Ovary (tissue), 10 donors: ENCODE measurements around the gene MBP. TPM values are rescaled to one million over a fixed set of nuclear protein-coding genes. Genes with fewer than 3 reads are reported as not detected.

Experiments
- DNase-seq, 5 donors: peaks; one replicate each; pipeline ENCODE4 v3.0.0-alpha.2; 2019 to 2020
- H3K27ac ChIP-seq, 2 donors: fragments of 200-600 bp; one replicate each; pipeline versions ENCODE4 v1.5.1 to v1.8.0; 2019 to 2022
- H3K27me3 ChIP-seq: fragments of 200-600 bp; one replicate; pipeline ENCODE4 v1.8.0; 2022
- H3K36me3 ChIP-seq: fragments of 200-600 bp; sonication (generic); one replicate; pipeline ENCODE4 v1.5.1; 2019
- H3K4me1 ChIP-seq: one replicate; pipeline ENCODE4 v1.8.1; 2013; ENCODE audit warnings: mild to moderate bottlenecking, moderate library complexity; ENCODE audit not compliant: insufficient read depth
- H3K4me3 ChIP-seq: fragments of 200-600 bp; sonication (generic); one replicate; pipeline ENCODE4 v1.5.1; 2017
- H3K9me3 ChIP-seq, 2 donors: fragments of 200-600 bp in 1 of 2; sonication (generic) in 1 of 2; one replicate each; pipeline versions ENCODE4 v1.5.1 to v1.8.1; 2013 to 2019; ENCODE audit warnings: mild to moderate bottlenecking in 1 of 2, moderate library complexity in 1 of 2
- CTCF ChIP-seq, 3 donors: fragments of 450-650 bp in 2 of 3; fragments of 200-600 bp in 1 of 3; IDR thresholded peaks; one replicate each; pipeline versions ENCODE4 v1.5.1 to v1.8.0; 2016 to 2022; ENCODE audit warnings: antibody characterized with exemption in 3 of 3, mild to moderate bottlenecking in 1 of 3
- EP300 ChIP-seq: sonication (generic); formaldehyde crosslinking; IDR thresholded peaks from one replicate; pipeline ENCODE4 v1.6.1; 2017; ENCODE audit warnings: antibody characterized with exemption
- POLR2A ChIP-seq: fragments of 450-650 bp; IDR thresholded peaks from one replicate; pipeline ENCODE4 v1.6.1; 2017; ENCODE audit warnings: antibody characterized with exemption, mild to moderate bottlenecking, moderate library complexity
- WGBS, 3 donors: extraction: QIAGEN DNeasy Blood & Tissue Kit in 1 of 3; methylation state at CpG; one replicate each; pipeline versions ENCODE4 v1.1.5 to v1.1.7; 2013 to 2017; 5-methylcytosine and 5-hydroxymethylcytosine counted together
- intact Hi-C, 4 donors: fragments of 100-400 bp; cut with DNase I; formaldehyde crosslinking; loops; one replicate each; pipeline versions ENCODE4 v1.11.0 to v1.15.1; 2022 to 2023
- long read RNA-seq, 3 donors: library from polyadenylated mRNA in 2 of 3; unstranded in 2 of 3; transcript quantifications; one replicate each; pipeline ENCODE4 v2.0.0 and lab custom pipeline, GENCODE V29; 2021 to 2026
- polyA plus RNA-seq, 2 donors: library from polyadenylated mRNA; stranded (reverse); fragments of 200-250 nt in 1 of 2; fragments of 350-450 nt in 1 of 2; fragmentation: Illumina TruSeq in 1 of 2; extraction: RNeasy Lipid Tissue Mini Kit (QIAGEN cat#74804) in 1 of 2; gene quantifications; one replicate each; pipeline ENCODE4 v1.2.3, GENCODE V29; 2013 to 2014
- total RNA-seq, 7 donors: library from RNA; depleted of rRNA in 2 of 7; stranded (reverse); fragments of >200 nt in 2 of 7; fragmentation: NEBNext Ultra II Directional in 3 of 7; extraction: Animal tissue kit (Norgen Biotek cat#: 25700) in 3 of 7; gene quantifications; one replicate each; pipeline versions ENCODE4 v1.1.0 to v1.2.4, GENCODE V29; 2016 to 2023
- donor health status: DM: no; HTN: no; CAD: no; lungs with moderate emphysema.
- donor health status: DM: no; HTN: no; CAD: no.
- donor health status: Bipolar disorder and iron deficiency.
- donor health status: DM: yes; HTN: yes; CAD: no.
- donor health status: DM: no; HTN: no; CAD: no.
- donor health status: DM: yes; HTN: yes; CAD: no.

Gene MBP
- 10 to 100 TPM; 19.9 to 38.2 (median 24.2) TPM for total RNA-seq
- 10 to 100 TPM in 1 of 2 donors, 1 to 10 TPM in 1; 7.1 to 21.6 TPM for polyA plus RNA-seq
- long read RNA-seq, donor 1, full-length matches to known transcripts, result 55 of 75 reads
- long read RNA-seq, donor 1, partial matches to known transcripts, result 2 of 75 reads
- long read RNA-seq, donor 1, other reads (novel, unspliced or antisense), result 18 of 75 reads
- long read RNA-seq, donor 2, full-length matches to known transcripts, result 2 of 2 reads
- long read RNA-seq, donor 2, partial matches to known transcripts, result 0 of 2 reads
- long read RNA-seq, donor 2, other reads (novel, unspliced or antisense), result 0 of 2 reads
- long read RNA-seq, donor 3, full-length matches to known transcripts, result 12 of 21 reads
- long read RNA-seq, donor 3, partial matches to known transcripts, result 1 of 21 reads
- long read RNA-seq, donor 3, other reads (novel, unspliced or antisense), result 8 of 21 reads

- peak; percentile 67 to 77 (median 71) for DNase-seq
- no peak for TF ChIP-seq CTCF (IDR thresholded peaks at IDR 0.05)
- no peak for TF ChIP-seq EP300
- TF ChIP-seq POLR2A, result peak; percentile 41
- Histone ChIP-seq H3K9me3 (no peaks in the 10 kb centered on the region), H3K27ac (peak within 1 kb of the TSS; percentile 94 to 96), H3K4me3 (peak within 1 kb of the TSS; percentile 85), H3K27me3 (no peaks in the 10 kb centered on the region), H3K4me1 (peaks cover 2% of the 10 kb centered on the region), H3K36me3 (no peaks in the 10 kb centered on the region)
- intact Hi-C loops, result loop anchor here in 2 of 4 donors (5.0 to 10.0 kb wide), 3 partner anchors 35 to 128 kb away; no protein-coding TSS in a partner anchor
- WGBS, 3 donors, result 1 to 3% (median 3%) methylated on average over 27 to 88 of the region's 88 CpGs
Observed at GRCh38 chr18:77132369-77133050, at the start of gene MBP. Gene MBP, minus strand, starts transcription at chr18:77132783. Its CDS starts 27,522 bp downstream, at chr18:77105261.

GRCh38 chr18:77181950-77182707, 49.5 kb upstream of the MBP start:
- no peaks in the 10 kb centered on the region for H3K4me1 ChIP-seq
- no peak for TF ChIP-seq POLR2A
- no peak for TF ChIP-seq EP300
- TF ChIP-seq CTCF (IDR thresholded peaks at IDR 0.05), result no peak
- intact Hi-C loops, result loop anchor here in 1 of 4 donors (2.0 kb wide), 1 partner anchor 47 kb away; no protein-coding TSS in a partner anchor
- DNase-seq, result no peak
- H3K4me3 ChIP-seq, result no peak overlapping the region
- H3K27me3 ChIP-seq, result no peaks in the 10 kb centered on the region
- H3K27ac ChIP-seq, result no peak overlapping the region
- WGBS, 3 donors, result 76 to 79% (median 77%) methylated on average over 12 of the region's 12 CpGs
- H3K9me3 ChIP-seq, result no peaks in the 10 kb centered on the region
- no peaks in the 10 kb centered on the region for H3K36me3 ChIP-seq

- no peak for DNase-seq
- no peaks in the 10 kb centered on the region for H3K4me1 ChIP-seq
- no peak overlapping the region for H3K4me3 ChIP-seq
- no peak overlapping the region for H3K27ac ChIP-seq
- H3K27me3 ChIP-seq, result no peaks in the 10 kb centered on the region
- H3K9me3 ChIP-seq, result no peaks in the 10 kb centered on the region
- 51 to 57% (median 57%) methylated on average over 7 of the region's 7 CpGs for WGBS, 3 donors
- intact Hi-C loops, result no loop called here
- TF ChIP-seq CTCF (IDR thresholded peaks at IDR 0.05) (no peak), EP300 (no peak), POLR2A (no peak)
- H3K36me3 ChIP-seq, result no peaks in the 10 kb centered on the region
Observed at GRCh38 chr18:77178559-77178958, 46.0 kb upstream of the MBP start.

DNA sequence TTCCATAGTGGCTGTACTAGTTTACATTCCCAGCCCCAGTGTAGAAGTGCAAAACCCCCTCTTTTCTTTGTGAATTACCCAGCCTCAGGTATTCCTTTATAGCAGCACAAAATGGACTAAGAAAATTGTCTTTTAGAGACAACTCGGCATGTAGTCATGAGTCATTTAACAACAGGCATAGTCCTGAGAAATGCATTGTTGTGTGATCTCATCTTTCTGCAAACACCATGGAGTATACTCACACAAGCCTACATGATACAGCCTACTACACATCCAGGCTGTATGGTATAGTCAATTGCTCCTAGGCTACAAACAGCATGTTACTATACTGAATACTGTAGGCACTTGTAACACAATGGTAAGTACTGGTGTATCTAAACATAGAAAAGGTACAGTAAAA, 44.4 kb upstream of the MBP start:
- DNase-seq, result no peak

More for the DNA sequence above, 44.4 kb upstream of the MBP start:
- intact Hi-C loops, result no loop called here
- Histone ChIP-seq H3K36me3 (no peaks in the 10 kb centered on the region), H3K27ac (no peak overlapping the region), H3K27me3 (no peaks in the 10 kb centered on the region), H3K4me3 (no peak overlapping the region), H3K4me1 (no peaks in the 10 kb centered on the region), H3K9me3 (no peaks in the 10 kb centered on the region)
- 60 to 89% (median 78%) methylated on average over 1 of the region's 1 CpG for WGBS, 3 donors
- no peak for TF ChIP-seq EP300
- TF ChIP-seq CTCF (IDR thresholded peaks at IDR 0.05), result no peak
- no peak for TF ChIP-seq POLR2A
